Neutrophil (primary cell): Measurements from ENCODE around the gene MPHOSPH9.

Source experiments
- H3K27ac ChIP-seq: fragments of 200-600 bp; sonication (generic); 2 replicates; pipeline ENCODE4 v1.5.1; 2016; ENCODE audit warnings: mild to moderate bottlenecking, moderate library complexity
- H3K27me3 ChIP-seq: fragments of 200-600 bp; sonication (generic); 2 replicates; pipeline ENCODE4 v1.6.0; 2016; ENCODE audit warnings: mild to moderate bottlenecking
- H3K36me3 ChIP-seq: fragments of 200-600 bp; sonication (generic); 2 replicates; pipeline ENCODE4 v1.5.1; 2017
- H3K4me1 ChIP-seq, 2 experiments: fragments of 200-600 bp in 1 of 2; sonication (generic) in 1 of 2; 1 replicate in 1 of 2; 2 replicates in 1 of 2; pipeline versions ENCODE4 v1.5.1 to v1.6.1; 2013 to 2016; ENCODE audit warnings: low read depth in 1 of 2, low read length in 1 of 2, mild to moderate bottlenecking in 1 of 2, moderate library complexity in 1 of 2; ENCODE audit not compliant: control insufficient read depth in 1 of 2, insufficient read depth in 1 of 2
- H3K4me3 ChIP-seq, 2 experiments: fragments of 200-600 bp in 1 of 2; sonication (generic) in 1 of 2; 1 replicate in 1 of 2; 2 replicates in 1 of 2; pipeline ENCODE4 v1.5.1; 2013 to 2016; ENCODE audit warnings: low read depth in 1 of 2, low read length in 1 of 2, mild to moderate bottlenecking in 1 of 2, moderate library complexity in 1 of 2
- H3K9me3 ChIP-seq: fragments of 200-600 bp; sonication (generic); 2 replicates; pipeline ENCODE4 v1.5.1; 2016
- TF ChIP-seq, protein P1 (sequence below): fragments of 200-600 bp; sonication (generic); IDR thresholded peaks from 2 replicates; pipeline ENCODE4 v1.5.1; 2016; ENCODE audit warnings: antibody characterized with exemption

Gene MPHOSPH9

DNA sequence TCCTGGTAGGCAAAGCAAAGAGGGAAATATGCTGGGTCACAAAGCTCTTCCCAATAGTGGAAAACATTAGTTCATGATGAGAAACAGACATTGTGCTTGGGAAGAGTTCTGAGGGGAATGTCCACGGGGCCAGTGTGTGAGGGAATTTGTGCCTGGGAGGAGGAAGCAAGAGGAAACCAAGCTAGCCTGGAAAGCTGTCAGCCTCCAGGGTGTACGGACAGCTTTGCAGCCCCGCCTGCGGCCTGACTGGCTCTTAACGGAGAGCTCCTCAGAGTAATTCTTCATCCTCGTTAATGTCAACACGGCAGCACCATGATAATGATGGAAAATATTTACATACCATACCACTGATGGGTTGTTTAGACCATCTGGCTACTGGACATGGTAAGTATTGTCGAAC is 114.4 kb downstream of the MPHOSPH9 start:
- Histone ChIP-seq H3K27ac (no peak overlapping the region), H3K4me1 (no peaks in the 10 kb centered on the region), H3K36me3 (no peaks in the 10 kb centered on the region), H3K4me3 (no peak overlapping the region), H3K9me3 (no peaks in the 10 kb centered on the region), H3K27me3 (no peaks in the 10 kb centered on the region)
- TF ChIP-seq, protein P1, sequence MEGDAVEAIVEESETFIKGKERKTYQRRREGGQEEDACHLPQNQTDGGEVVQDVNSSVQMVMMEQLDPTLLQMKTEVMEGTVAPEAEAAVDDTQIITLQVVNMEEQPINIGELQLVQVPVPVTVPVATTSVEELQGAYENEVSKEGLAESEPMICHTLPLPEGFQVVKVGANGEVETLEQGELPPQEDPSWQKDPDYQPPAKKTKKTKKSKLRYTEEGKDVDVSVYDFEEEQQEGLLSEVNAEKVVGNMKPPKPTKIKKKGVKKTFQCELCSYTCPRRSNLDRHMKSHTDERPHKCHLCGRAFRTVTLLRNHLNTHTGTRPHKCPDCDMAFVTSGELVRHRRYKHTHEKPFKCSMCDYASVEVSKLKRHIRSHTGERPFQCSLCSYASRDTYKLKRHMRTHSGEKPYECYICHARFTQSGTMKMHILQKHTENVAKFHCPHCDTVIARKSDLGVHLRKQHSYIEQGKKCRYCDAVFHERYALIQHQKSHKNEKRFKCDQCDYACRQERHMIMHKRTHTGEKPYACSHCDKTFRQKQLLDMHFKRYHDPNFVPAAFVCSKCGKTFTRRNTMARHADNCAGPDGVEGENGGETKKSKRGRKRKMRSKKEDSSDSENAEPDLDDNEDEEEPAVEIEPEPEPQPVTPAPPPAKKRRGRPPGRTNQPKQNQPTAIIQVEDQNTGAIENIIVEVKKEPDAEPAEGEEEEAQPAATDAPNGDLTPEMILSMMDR, result no peak

DNA sequence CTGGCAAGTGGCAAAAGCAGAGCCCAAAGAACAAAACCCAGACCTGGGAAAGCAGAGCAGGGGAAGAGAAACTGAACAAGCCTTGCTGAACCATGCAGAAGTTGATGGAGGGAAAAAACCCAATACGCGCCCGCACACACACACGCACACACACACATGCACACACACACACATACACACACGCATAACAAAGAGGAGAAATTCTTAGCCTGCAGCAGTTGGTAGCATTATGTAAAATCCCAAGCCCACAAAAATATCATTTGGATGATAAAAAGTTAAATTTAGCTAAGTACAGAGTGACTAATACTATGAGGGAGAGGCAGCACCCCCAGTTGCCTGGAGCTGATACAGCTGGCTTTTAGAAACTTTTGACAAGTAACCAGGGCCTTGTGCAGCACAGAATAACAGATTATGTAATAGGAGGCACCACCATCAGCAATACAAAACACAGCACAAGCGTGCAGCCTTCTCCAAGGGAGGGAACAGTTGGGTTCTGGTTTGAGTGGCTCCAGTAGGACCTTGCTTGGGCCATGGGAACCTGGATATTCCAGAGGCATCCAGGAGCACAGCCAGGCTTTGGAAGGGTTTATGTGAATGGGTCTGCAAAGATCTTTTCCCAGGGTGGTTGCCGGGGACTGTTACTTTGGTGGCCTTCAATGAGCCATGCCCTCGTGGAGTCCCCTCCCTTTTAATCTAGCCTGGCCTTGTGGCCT is 117.4 kb downstream of the MPHOSPH9 start:
- TF ChIP-seq, protein P1, result no peak
- Histone ChIP-seq H3K27ac (no peak overlapping the region), H3K36me3 (no peaks in the 10 kb centered on the region), H3K4me3 (no peak overlapping the region), H3K4me1 (no peaks in the 10 kb centered on the region), H3K9me3 (no peaks in the 10 kb centered on the region), H3K27me3 (no peaks in the 10 kb centered on the region)

DNA sequence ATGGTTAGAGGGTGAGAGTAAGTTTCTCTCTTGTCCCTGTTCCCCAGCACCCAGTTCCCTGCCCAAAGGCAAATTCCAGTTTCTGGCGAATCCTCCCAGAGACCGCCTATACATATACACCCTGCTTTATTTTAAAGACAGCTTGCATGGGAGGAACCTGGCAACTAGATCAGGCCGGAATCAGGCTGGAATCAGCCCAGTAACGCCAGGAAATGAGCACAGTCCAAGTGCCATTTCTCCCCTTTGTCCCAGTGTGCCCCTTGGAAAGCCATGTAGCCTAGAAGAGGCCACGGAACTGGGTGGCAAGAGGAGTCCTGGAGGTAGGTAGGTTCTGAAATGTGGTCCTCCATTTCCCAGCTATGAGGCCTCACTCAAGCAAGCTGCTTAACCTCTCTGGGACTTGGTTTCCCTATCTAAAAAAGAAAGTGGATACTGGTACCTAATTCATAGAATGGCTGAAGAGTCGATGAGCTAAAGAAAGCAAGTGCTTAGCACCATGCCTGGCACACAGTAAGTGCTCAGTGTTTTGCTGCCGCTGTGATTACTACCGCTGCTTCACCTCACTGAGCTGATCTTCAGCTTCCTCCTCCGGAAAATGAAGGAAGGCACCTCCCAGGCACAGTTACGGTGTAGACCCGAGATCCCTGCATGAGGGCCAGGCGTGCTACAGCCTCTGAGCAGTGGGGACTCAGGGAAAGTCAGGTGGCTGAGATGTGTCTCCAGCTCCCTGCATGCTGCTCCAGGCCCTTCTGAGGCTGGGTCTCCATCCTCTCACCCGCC is 118.4 kb downstream of the MPHOSPH9 start:
- H3K4me3 ChIP-seq, result no peak overlapping the region
- TF ChIP-seq, protein P1, result no peak
- no peaks in the 10 kb centered on the region for H3K27me3 ChIP-seq
- H3K27ac ChIP-seq, result no peak overlapping the region
- no peaks in the 10 kb centered on the region for H3K36me3 ChIP-seq
- H3K4me1 ChIP-seq, result no peaks in the 10 kb centered on the region
- no peaks in the 10 kb centered on the region for H3K9me3 ChIP-seq

DNA sequence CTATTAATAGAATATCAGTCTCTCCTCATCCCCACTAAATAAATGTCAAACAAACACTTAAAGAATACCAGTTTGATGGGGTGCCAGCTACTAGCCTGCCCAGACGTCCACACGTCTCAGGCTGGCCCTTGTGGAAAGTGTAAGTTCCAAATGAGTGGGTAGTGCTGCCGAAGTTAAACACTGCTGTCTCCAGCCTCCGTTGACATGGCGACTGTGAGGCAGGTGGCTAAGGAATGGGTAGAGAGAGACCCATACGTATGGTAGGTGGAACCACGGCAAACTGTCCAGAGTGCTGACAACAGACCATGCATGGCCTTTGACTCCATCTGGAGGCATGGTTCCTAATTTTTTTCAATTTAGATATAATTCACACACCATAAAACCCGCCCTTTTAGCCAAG is 119.9 kb downstream of the MPHOSPH9 start:
- no peak overlapping the region for H3K27ac ChIP-seq
- TF ChIP-seq, protein P1, result no peak
- H3K36me3 ChIP-seq, result no peaks in the 10 kb centered on the region
- H3K9me3 ChIP-seq, result no peaks in the 10 kb centered on the region
- H3K4me3 ChIP-seq, result no peak overlapping the region
- peaks cover 2 to 5% of the 10 kb centered on the region in 2 experiments for H3K4me1 ChIP-seq
- no peaks in the 10 kb centered on the region for H3K27me3 ChIP-seq

DNA sequence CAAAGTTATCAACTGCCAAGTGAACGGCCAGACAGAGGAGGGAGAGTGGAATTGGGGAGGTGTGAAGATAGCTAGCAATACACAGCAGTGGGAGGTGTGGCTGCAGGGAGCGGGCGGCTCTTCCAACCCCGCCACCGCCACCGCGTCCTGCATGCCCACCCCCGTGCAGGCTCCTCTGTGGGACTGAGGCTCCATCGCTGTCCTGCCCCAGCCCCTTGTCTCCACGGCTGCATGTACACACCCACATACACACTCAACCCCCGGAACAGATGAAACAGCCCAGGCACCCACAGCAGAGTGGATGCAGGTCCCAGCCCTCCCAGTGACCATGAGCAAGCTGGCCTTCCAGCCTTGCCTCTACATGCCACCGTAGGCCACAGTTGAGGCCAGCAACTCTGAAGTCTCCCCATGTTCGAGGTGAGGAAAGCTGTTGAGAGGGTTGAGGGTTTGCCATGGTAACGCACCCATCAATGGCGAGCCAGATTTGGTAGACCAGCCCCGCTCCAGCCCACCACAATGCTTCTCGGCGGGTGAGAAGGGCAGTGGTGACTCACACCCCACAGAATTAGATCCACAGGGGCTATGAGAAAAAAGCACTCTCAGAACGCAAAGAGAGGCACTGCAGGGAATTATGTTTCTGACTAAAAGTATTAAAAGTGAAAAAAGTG is 121.3 kb downstream of the MPHOSPH9 start:
- H3K4me1 ChIP-seq, result peaks cover 16 to 19% of the 10 kb centered on the region in 2 experiments
- TF ChIP-seq, protein P1, result no peak

More for the DNA sequence above, 121.3 kb downstream of the MPHOSPH9 start:
- H3K4me3 ChIP-seq, result no peak overlapping the region
- H3K27me3 ChIP-seq, result no peaks in the 10 kb centered on the region
- H3K36me3 ChIP-seq, result no peaks in the 10 kb centered on the region
- H3K27ac ChIP-seq, result no peak overlapping the region
- H3K9me3 ChIP-seq, result no peaks in the 10 kb centered on the region
